ENCODE measurements around the gene PDSS2. TPM values are rescaled to one million over a fixed set of nuclear protein-coding genes. Genes with fewer than 3 reads are reported as not detected.
"Not testable (repeated sequence)": the region's sequence is repeated elsewhere in the genome, so short reads cannot be mapped to it uniquely, and the experiment has no call there.

The PDSS2 gene
- total and polyA plus RNA-seq, 7 donors = 4.7 to 16.7 (median 9.3) TPM

- H3K4me1 ChIP-seq = no peaks in the 10 kb centered on the region
- H3K4me3 ChIP-seq = no peak overlapping the region
- intact Hi-C loops (cut with DNase I) = loop anchor here in 1 of 2 donors (10.0 kb wide), 2 partner anchors 360 to 390 kb away; no protein-coding TSS in a partner anchor
- no peak for TF ChIP-seq CTCF (IDR thresholded peaks at IDR 0.05)
- WGBS, 3 donors = 72 to 81% (median 74%) methylated on average over 3 of the region's 3 CpGs
- no peaks in the 10 kb centered on the region for H3K36me3 ChIP-seq (ENCODE audit: insufficient read depth in 1 of 2, low read depth in 1 of 2)
- no peak for ATAC-seq
- H3K27me3 ChIP-seq (ENCODE audit: insufficient read depth in 3 of 3, low read length in 2 of 3) = no peaks in the 10 kb centered on the region
- no peak for DNase-seq
- no peak overlapping the region for H3K27ac ChIP-seq
- H3K9me3 ChIP-seq = no peaks in the 10 kb centered on the region
Measured at GRCh38 chr6:107314531-107314939, 144.8 kb downstream of the PDSS2 start.

- no peak for TF ChIP-seq CTCF (IDR thresholded peaks at IDR 0.05)
- Histone ChIP-seq H3K36me3 (ENCODE audit: insufficient read depth in 1 of 2, low read depth in 1 of 2) (no peaks in the 10 kb centered on the region), H3K27ac (no peak overlapping the region), H3K4me3 (no peak overlapping the region), H3K4me1 (no peaks in the 10 kb centered on the region), H3K27me3 (ENCODE audit: insufficient read depth in 3 of 3, low read length in 2 of 3) (no peaks in the 10 kb centered on the region), H3K9me3 (no peaks in the 10 kb centered on the region)
- WGBS, 3 donors = 95 to 96% (median 96%) methylated on average over 3 of the region's 3 CpGs
- no peak for ATAC-seq
- no peak for DNase-seq
- intact Hi-C loops (cut with DNase I) = loop anchor here in 1 of 2 donors (10.0 kb wide), 2 partner anchors 361 to 391 kb away; no protein-coding TSS in a partner anchor
Measured at GRCh38 chr6:107313776-107314175, 145.6 kb downstream of the PDSS2 start.

GRCh38 chr6:107310362-107310761 lies 149.0 kb downstream of the PDSS2 start:
- Histone ChIP-seq H3K4me3 (no peak overlapping the region), H3K4me1 (no peaks in the 10 kb centered on the region), H3K27ac (no peak overlapping the region), H3K27me3 (ENCODE audit: insufficient read depth in 3 of 3, low read length in 2 of 3) (no peaks in the 10 kb centered on the region), H3K9me3 (no peaks in the 10 kb centered on the region), H3K36me3 (ENCODE audit: insufficient read depth in 1 of 2, low read depth in 1 of 2) (no peaks in the 10 kb centered on the region)
- 95 to 100% (median 96%) methylated on average over 3 of the region's 3 CpGs for WGBS, 3 donors
- DNase-seq (no peak), ATAC-seq (no peak)
- TF ChIP-seq CTCF (IDR thresholded peaks at IDR 0.05) = no peak
- intact Hi-C loops (cut with DNase I) = loop anchor here in 1 of 2 donors (10.0 kb wide), 2 partner anchors 364 to 394 kb away; no protein-coding TSS in a partner anchor

GRCh38 chr6:107308677-107309076 lies 150.7 kb downstream of the PDSS2 start:
- Histone ChIP-seq H3K4me3 (no peak overlapping the region), H3K4me1 (no peaks in the 10 kb centered on the region), H3K27me3 (ENCODE audit: insufficient read depth in 3 of 3, low read length in 2 of 3) (no peaks in the 10 kb centered on the region), H3K36me3 (ENCODE audit: insufficient read depth in 1 of 2, low read depth in 1 of 2) (no peaks in the 10 kb centered on the region), H3K9me3 (no peaks in the 10 kb centered on the region), H3K27ac (no peak overlapping the region)
- TF ChIP-seq CTCF (IDR thresholded peaks at IDR 0.05) = no peak
- DNase-seq = no peak
- intact Hi-C loops (cut with DNase I) = no loop called here
- 43 to 45% (median 44%) methylated on average over 3 of the region's 3 CpGs for WGBS, 3 donors
- no peak for ATAC-seq

- H3K36me3 ChIP-seq (ENCODE audit: insufficient read depth in 1 of 2, low read depth in 1 of 2); H3K27ac ChIP-seq; ATAC-seq; DNase-seq; H3K27me3 ChIP-seq (ENCODE audit: insufficient read depth in 3 of 3, low read length in 2 of 3); H3K4me1 ChIP-seq; intact Hi-C loops (cut with DNase I); H3K9me3 ChIP-seq; H3K4me3 ChIP-seq: not testable (repeated sequence)
- WGBS, 3 donors = 87 to 93% (median 90%) methylated on average over 3 of the region's 3 CpGs
Measured at GRCh38 chr6:107305994-107306393, 153.4 kb downstream of the PDSS2 start.
